Heart right ventricle (tissue), 16 donors: ENCODE measurements around the gene FOXJ3. TPM values are rescaled to one million over a fixed set of nuclear protein-coding genes. Genes with fewer than 3 reads are reported as not detected.
A peak's percentile ranks its signal among the peaks of the same experiment; 100 is the strongest.

ENCODE experiments used
- ATAC-seq, 8 donors: fragments of 200-7000 bp; cut with Tn5 transposase; one replicate each; pipeline ENCODE4 v1.9.1; 2020; ENCODE audit warnings: mild to moderate bottlenecking in 8 of 8, moderate library complexity in 8 of 8, moderate number of reproducible peaks in 1 of 8
- DNase-seq, 2 donors: peaks; one replicate each; pipeline ENCODE4 v3.0.0-alpha.2; 2020
- H3K27ac ChIP-seq, 10 donors: fragments of 200-600 bp; sonication (generic) in 2 of 10; one replicate each; pipeline versions ENCODE4 v1.5.0 to v1.8.0; 2020 to 2022; ENCODE audit warnings: mild to moderate bottlenecking in 3 of 10
- H3K27me3 ChIP-seq, 7 donors: fragments of 200-600 bp; one replicate each; pipeline ENCODE4 v1.8.0; 2021 to 2022; ENCODE audit warnings: mild to moderate bottlenecking in 2 of 7
- H3K36me3 ChIP-seq, 9 donors: fragments of 200-600 bp; sonication (generic) in 1 of 9; one replicate each; pipeline versions ENCODE4 v1.5.0 to v1.8.0; 2020 to 2022; ENCODE audit warnings: mild to moderate bottlenecking in 2 of 9
- H3K4me1 ChIP-seq, 9 donors: fragments of 200-600 bp; sonication (generic) in 1 of 9; one replicate each; pipeline versions ENCODE4 v1.5.0 to v1.8.0; 2020 to 2022; ENCODE audit warnings: mild to moderate bottlenecking in 4 of 9
- H3K4me3 ChIP-seq, 10 donors: fragments of 200-600 bp; sonication (generic) in 2 of 10; one replicate each; pipeline versions ENCODE4 v1.5.0 to v1.8.0; 2020 to 2022; ENCODE audit warnings: mild to moderate bottlenecking in 7 of 10, moderate library complexity in 2 of 10
- H3K9me3 ChIP-seq, 11 donors: fragments of 200-600 bp in 10 of 11; sonication (generic) in 2 of 11; one replicate each; pipeline versions ENCODE4 v1.5.0 to v1.8.0; 2013 to 2022; ENCODE audit warnings: mild to moderate bottlenecking in 2 of 11, control low read depth in 1 of 11, moderate library complexity in 1 of 11
- WGBS, 2 donors: extraction: QIAGEN DNeasy Blood & Tissue Kit; methylation state at CpG; one replicate each; pipeline ENCODE4 v1.1.7; 2013; ENCODE audit warnings: inconsistent platforms in 1 of 2; 5-methylcytosine and 5-hydroxymethylcytosine counted together
- intact Hi-C, 10 donors: fragments of 100-400 bp; cut with DNase I; formaldehyde crosslinking; loops; one replicate each; pipeline versions ENCODE4 v1.11.1 to v1.14.2; 2022
- polyA plus RNA-seq, 2 donors: library from polyadenylated mRNA; stranded (reverse); fragments of 200-250 nt; gene quantifications; one replicate each; pipeline ENCODE4 v1.2.3, GENCODE V29; 2013
- total RNA-seq, 10 donors: library from RNA; stranded (reverse); fragmentation: NEBNext Ultra II Directional in 3 of 10; extraction: Animal tissue kit (Norgen Biotek cat#: 25700) in 3 of 10; gene quantifications; one replicate each; pipeline versions ENCODE4 v1.2.1 to v1.2.4, GENCODE V29; 2021 to 2023
- TF ChIP-seq, protein P1 (sequence below), 9 donors: fragments of 200-600 bp; sonication (generic) in 2 of 9; IDR thresholded peaks; one replicate each; pipeline versions ENCODE4 v1.5.0 to v1.8.0; 2021 to 2022; ENCODE audit warnings: antibody characterized with exemption in 9 of 9, mild to moderate bottlenecking in 5 of 9, moderate library complexity in 1 of 9
- donor health status: Arrhythmogenic right ventricular cardiomyopathy.
- donor health status: ischemic (EF 13 %, LVEDD 7.1; RV severe dilation, severe dysfunction).
- donor health status: healthy with polysubstance abuse.
- donor health status: DM: no; HTN: yes; CAD: no.
- donor health status: DM: no; HTN: no; CAD: no.
- donor health status: ischemic (EF 25% LVEDD 6.9; RV normal size, moderate dysfunction).
- donor health status: ischemic (EF 25% LVEDD 5.7; RV mildly dilated, moderate dysfunction).
- donor health status: healthy.
- donor health status: DM: yes; HTN: yes; CAD: no.
- donor health status: Ischemic cardiomyopathy.
- donor health status: ischemic (EF 35%, LVEDD 5.7; RV mildly dilated, moderate dysfunction).
- donor health status: nonischemic (EF 11% LVEDD 7.7; RV severe dilation, severe dysfunction).
- donor health status: DM: yes; HTN: yes; CAD: no.
- donor health status: PGD.
- donor health status: ischemic (EF 29% LVEDD 5.4; RV normal size, mild dysfunction).
- donor health status: nonischemic (EF 23%, LVEDD 6.1; RV moderate dilation, normal function).

The FOXJ3 gene
- total and polyA plus RNA-seq, 12 donors, result 9.6 to 50.0 (median 40.7) TPM

DNA sequence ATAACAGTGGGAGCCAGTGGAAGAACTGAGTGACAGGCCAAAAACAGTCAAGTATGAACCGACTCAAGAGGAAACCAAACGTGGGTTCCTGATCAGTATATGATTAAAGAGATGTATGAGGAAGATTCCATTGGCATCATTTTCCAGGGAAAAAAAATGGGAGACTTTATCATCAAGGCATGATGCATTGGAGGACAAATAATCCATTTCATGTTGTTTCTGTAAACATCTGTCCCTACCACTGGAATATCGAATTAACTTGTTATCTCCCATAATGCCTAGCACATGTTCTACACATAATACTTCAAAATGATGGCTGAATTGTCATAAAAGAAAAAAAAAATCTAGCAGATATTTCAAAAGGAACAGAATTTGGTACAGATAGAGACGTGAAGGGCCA is 13.3 kb downstream of the FOXJ3 start:
- TF ChIP-seq, protein P1, sequence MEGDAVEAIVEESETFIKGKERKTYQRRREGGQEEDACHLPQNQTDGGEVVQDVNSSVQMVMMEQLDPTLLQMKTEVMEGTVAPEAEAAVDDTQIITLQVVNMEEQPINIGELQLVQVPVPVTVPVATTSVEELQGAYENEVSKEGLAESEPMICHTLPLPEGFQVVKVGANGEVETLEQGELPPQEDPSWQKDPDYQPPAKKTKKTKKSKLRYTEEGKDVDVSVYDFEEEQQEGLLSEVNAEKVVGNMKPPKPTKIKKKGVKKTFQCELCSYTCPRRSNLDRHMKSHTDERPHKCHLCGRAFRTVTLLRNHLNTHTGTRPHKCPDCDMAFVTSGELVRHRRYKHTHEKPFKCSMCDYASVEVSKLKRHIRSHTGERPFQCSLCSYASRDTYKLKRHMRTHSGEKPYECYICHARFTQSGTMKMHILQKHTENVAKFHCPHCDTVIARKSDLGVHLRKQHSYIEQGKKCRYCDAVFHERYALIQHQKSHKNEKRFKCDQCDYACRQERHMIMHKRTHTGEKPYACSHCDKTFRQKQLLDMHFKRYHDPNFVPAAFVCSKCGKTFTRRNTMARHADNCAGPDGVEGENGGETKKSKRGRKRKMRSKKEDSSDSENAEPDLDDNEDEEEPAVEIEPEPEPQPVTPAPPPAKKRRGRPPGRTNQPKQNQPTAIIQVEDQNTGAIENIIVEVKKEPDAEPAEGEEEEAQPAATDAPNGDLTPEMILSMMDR (IDR thresholded peaks at IDR 0.05), result no peak
- no peak for ATAC-seq
- Histone ChIP-seq H3K4me1 (peaks cover 0 to 97% (median 71%) of the 10 kb centered on the region in 9 donors), H3K27ac (peak overlapping the region in 6 of 10 donors; percentile 9 to 81 (median 78)), H3K9me3 (no peaks in the 10 kb centered on the region), H3K27me3 (no peaks in the 10 kb centered on the region), H3K4me3 (no peak overlapping the region), H3K36me3 (no peaks in the 10 kb centered on the region)
- intact Hi-C loops, result no loop called here
- 59 to 61% methylated on average over 4 of the region's 4 CpGs for WGBS, 2 donors
- no peak for DNase-seq

DNA sequence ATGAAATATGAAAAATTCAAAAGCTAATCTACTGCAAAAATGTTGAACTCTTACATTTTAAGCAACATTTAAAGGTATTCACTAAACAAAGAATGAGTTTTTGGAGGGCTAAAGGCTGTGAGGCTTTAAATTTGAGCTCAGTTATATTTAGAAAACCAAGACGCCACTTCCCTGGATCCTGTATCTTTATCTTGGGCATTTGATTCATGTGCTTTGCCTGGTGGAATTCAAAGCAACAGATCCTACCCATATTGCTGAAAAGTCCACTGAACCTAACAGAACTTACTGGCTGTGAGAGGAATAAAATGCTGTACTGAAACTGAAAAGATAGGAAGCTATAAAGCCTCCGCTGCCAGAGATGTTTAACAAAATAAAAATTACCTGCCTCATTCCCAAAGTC is 14.3 kb downstream of the FOXJ3 start:
- H3K4me3 ChIP-seq, result peak overlapping the region in 1 of 10 donors; percentile 1
- ATAC-seq (peak in 4 of 8 donors; percentile 31 to 72 (median 67)), DNase-seq (no peak)
- TF ChIP-seq, protein P1 (IDR thresholded peaks at IDR 0.05), result no peak
- no peaks in the 10 kb centered on the region for H3K36me3 ChIP-seq
- no peaks in the 10 kb centered on the region for H3K27me3 ChIP-seq
- peak overlapping the region; percentile 39 to 81 (median 70) for H3K27ac ChIP-seq
- 30 to 45% methylated on average over 2 of the region's 2 CpGs for WGBS, 2 donors
- intact Hi-C loops, result no loop called here
- H3K4me1 ChIP-seq, result peaks cover 0 to 98% (median 75%) of the 10 kb centered on the region in 9 donors
- H3K9me3 ChIP-seq, result no peaks in the 10 kb centered on the region

DNA sequence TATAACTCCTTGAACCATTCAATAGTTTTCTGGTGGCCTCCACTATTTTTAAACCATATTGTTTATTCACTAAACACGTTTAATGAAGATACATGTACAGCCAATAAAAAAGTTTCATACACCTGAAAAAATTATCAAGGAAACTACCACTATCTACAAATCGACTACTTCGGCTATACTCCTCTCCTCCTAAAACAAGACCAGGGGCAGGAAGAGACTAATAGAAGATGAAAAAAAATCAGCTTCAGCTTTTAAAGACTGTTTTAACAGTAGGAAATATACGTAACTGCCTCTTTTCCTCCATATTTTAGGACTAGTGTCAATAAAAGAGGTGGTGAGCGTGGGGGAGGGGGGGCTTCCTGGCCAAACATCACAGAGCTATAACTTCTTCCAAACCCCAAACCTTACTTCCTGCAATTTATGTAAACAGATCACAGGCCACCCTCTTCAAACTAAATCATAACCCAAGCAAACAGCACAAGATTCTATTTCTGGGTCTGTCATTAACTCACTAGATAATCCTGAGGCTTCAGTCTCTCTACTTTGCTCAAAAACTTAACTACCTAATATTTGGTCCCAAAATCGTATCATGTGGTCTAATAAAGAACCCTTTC is 15.1 kb downstream of the FOXJ3 start:
- Histone ChIP-seq H3K27ac (peak overlapping the region; percentile 39 to 81 (median 70)), H3K9me3 (no peaks in the 10 kb centered on the region), H3K4me3 (peak overlapping the region in 1 of 10 donors; percentile 1), H3K27me3 (no peaks in the 10 kb centered on the region), H3K4me1 (peaks cover 0 to 98% (median 78%) of the 10 kb centered on the region in 9 donors), H3K36me3 (no peaks in the 10 kb centered on the region)
- TF ChIP-seq, protein P1 (IDR thresholded peaks at IDR 0.05), result no peak
- intact Hi-C loops, result loop anchor here in 1 of 10 donors (5.0 kb wide), 1 partner anchor 53 kb away; no protein-coding TSS in a partner anchor
- peak in 6 of 8 donors; percentile 20 to 73 (median 50) for ATAC-seq
- 16 to 33% methylated on average over 6 of the region's 6 CpGs for WGBS, 2 donors
- DNase-seq, result no peak

DNA sequence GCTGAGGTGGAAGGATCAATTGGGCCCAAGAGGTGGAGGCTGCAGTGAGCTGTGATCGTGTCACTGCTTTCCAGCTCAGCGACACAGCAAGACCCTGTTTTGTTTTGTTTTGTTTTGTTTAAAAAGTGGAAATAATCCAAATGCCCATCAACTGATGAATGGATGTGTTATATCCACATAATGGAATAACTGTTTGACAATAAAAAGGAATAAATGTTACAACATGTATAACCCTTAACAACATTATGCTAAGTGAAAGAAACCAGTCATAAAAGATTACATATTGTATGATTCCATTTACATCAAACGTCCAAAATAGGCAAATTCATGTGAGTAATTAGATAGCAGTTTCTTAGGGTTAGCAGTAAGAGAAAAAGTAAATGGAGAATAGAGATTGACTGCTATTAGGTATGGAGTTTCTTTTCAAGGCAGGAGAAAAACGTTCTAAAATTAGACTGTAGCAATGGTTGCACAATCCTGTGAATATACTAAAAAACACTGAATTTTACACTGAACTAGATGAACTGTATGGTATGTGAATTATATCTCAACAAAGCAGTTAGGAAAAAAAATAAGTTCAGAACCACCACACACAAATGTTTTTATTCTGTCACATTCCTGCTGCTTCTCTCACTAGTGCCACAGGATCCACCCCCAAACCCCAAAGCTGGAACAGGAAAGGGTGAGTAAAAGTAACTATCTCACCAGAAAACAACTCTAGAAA is 15.7 kb downstream of the FOXJ3 start:
- Histone ChIP-seq H3K36me3 (no peaks in the 10 kb centered on the region), H3K27ac (peak overlapping the region; percentile 39 to 81 (median 70)), H3K9me3 (no peaks in the 10 kb centered on the region), H3K4me3 (no peak overlapping the region), H3K27me3 (no peaks in the 10 kb centered on the region), H3K4me1 (peaks cover 0 to 98% (median 77%) of the 10 kb centered on the region in 9 donors)
- ATAC-seq (no peak), DNase-seq (no peak)
- TF ChIP-seq, protein P1 (IDR thresholded peaks at IDR 0.05), result no peak
- WGBS, 2 donors, result 52 to 55% methylated on average over 4 of the region's 4 CpGs
- intact Hi-C loops, result loop anchor here in 1 of 10 donors (5.0 kb wide), 1 partner anchor 52 kb away; no protein-coding TSS in a partner anchor
